Peyer's patch (tissue), 4 donors: Measurements from ENCODE around the gene RBFA.

Source experiments
- POLR2A ChIP-seq, 2 donors: fragments of 450-650 bp; IDR thresholded peaks; one replicate each; pipeline ENCODE4 v1.5.1; 2017; ENCODE audit warnings: antibody characterized with exemption in 2 of 2, mild to moderate bottlenecking in 2 of 2, moderate library complexity in 2 of 2
- TF ChIP-seq, protein P1 (sequence below), 6 experiments: fragments of 450-650 bp in 4 of 6; fragments of 200-600 bp in 2 of 6; sonication (generic) in 1 of 6; IDR thresholded peaks; one replicate each; pipeline ENCODE4 v1.5.1; 2017 to 2019; ENCODE audit warnings: antibody characterized with exemption in 6 of 6, mild to moderate bottlenecking in 3 of 6, moderate library complexity in 1 of 6

DNA sequence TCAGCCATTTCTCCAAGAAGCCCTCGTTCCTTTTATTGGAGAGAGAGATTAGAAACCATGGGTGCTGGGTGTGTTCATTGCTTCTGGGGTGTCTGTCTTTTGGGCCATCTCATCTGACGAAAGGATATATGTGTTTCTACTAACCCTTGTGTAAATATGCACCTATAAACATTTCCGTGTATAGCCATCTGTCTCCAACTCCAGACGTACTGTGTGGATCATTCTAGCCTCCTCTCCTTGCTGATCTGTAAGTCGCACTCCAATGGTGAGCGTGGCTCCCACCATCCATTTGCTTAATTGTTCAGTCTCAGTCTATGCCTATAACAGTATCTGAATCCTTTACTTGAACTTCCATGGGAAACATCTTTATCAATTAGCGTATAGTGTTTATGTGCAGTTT lies 1.8 kb downstream of the RBFA start:
- TF ChIP-seq, protein P1, sequence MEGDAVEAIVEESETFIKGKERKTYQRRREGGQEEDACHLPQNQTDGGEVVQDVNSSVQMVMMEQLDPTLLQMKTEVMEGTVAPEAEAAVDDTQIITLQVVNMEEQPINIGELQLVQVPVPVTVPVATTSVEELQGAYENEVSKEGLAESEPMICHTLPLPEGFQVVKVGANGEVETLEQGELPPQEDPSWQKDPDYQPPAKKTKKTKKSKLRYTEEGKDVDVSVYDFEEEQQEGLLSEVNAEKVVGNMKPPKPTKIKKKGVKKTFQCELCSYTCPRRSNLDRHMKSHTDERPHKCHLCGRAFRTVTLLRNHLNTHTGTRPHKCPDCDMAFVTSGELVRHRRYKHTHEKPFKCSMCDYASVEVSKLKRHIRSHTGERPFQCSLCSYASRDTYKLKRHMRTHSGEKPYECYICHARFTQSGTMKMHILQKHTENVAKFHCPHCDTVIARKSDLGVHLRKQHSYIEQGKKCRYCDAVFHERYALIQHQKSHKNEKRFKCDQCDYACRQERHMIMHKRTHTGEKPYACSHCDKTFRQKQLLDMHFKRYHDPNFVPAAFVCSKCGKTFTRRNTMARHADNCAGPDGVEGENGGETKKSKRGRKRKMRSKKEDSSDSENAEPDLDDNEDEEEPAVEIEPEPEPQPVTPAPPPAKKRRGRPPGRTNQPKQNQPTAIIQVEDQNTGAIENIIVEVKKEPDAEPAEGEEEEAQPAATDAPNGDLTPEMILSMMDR (IDR thresholded peaks at IDR 0.05) = no peak
- TF ChIP-seq POLR2A (IDR thresholded peaks at IDR 0.05) = no peak
